H1 (cell line): ENCODE measurements around the gene NUP155. TPM values are rescaled to one million over a fixed set of nuclear protein-coding genes. Genes with fewer than 3 reads are reported as not detected.

Experiments used
- CTCF ChIA-PET: fragments of 300-600 bp; sonication (Branson Sonifier 250); formaldehyde crosslinking; loops from one replicate; lab custom pipeline; 2021; ENCODE audit not compliant: partially characterized antibody; lab: Charles Lee
- POLR2A ChIA-PET: fragments of 300-600 bp; sonication (Branson Sonifier 250); formaldehyde crosslinking; loops from one replicate; lab custom pipeline; 2021; ENCODE audit warnings: inconsistent platforms; ENCODE audit not compliant: partially characterized antibody; lab: Charles Lee
- DNase-seq, 2 experiments: peaks; one replicate each; pipeline versions ENCODE4 v3.0.0 to v3.0.0-alpha.2; 2010 to 2022; ENCODE audit warnings: low spot score in 2 of 2, low read depth in 1 of 2, mixed read lengths in 1 of 2
- FAIRE-seq: peaks from 2 replicates; lab custom pipeline; 2011; peaks lifted over from hg19 to GRCh38; lab: Jason Lieb, UNC
- H2AFZ ChIP-seq: 2 replicates; pipeline ENCODE4 v1.8.1; 2012; ENCODE audit warnings: low read length, inconsistent platforms
- H2AK5ac ChIP-seq: 2 replicates; pipeline ENCODE4 v1.6.1; 2013; ENCODE audit warnings: low read depth, low read length
- H2BK120ac ChIP-seq: replicated peaks from 2 replicates; pipeline ENCODE3; 2013; ENCODE audit warnings: low read depth, low read length, inconsistent platforms
- H2BK12ac ChIP-seq: 2 replicates; pipeline ENCODE4 v1.6.1; 2013; ENCODE audit warnings: low read depth, low read length
- H2BK15ac ChIP-seq: 2 replicates; pipeline ENCODE4 v1.6.1; 2013; ENCODE audit warnings: low read length
- H2BK20ac ChIP-seq: 2 replicates; pipeline ENCODE4 v1.6.1; 2013; ENCODE audit warnings: low read length
- H2BK5ac ChIP-seq: 2 replicates; pipeline ENCODE4 v1.6.1; 2013; ENCODE audit warnings: low read depth, low read length
- H3K14ac ChIP-seq: 2 replicates; pipeline ENCODE4 v1.6.1; 2013; ENCODE audit warnings: inconsistent platforms; ENCODE audit not compliant: insufficient read length
- H3K18ac ChIP-seq: 2 replicates; pipeline ENCODE4 v1.6.1; 2013; ENCODE audit warnings: low read length; ENCODE audit errors: extremely low read depth
- H3K23ac ChIP-seq: 2 replicates; pipeline ENCODE4 v1.6.1; 2013; ENCODE audit warnings: inconsistent platforms; ENCODE audit not compliant: insufficient read length
- H3K23me2 ChIP-seq: 2 replicates; pipeline ENCODE4 v1.6.1; 2013; ENCODE audit warnings: low read depth, low read length
- H3K27ac ChIP-seq: 2 replicates; pipeline ENCODE4 v1.6.1; 2011; ENCODE audit warnings: low read depth, low read length, inconsistent platforms
- H3K27me3 ChIP-seq, 4 experiments: replicated peaks in 1 of 4; 1 replicate in 1 of 4; 2 replicates in 3 of 4; pipeline versions ENCODE4 v1.6.1 to v1.8.1; 2011 to 2013; ENCODE audit warnings: low read length in 3 of 4, mild to moderate bottlenecking in 3 of 4, inconsistent platforms in 2 of 4, mixed read lengths in 2 of 4, moderate library complexity in 1 of 4; ENCODE audit not compliant: control insufficient read depth in 3 of 4, insufficient read depth in 3 of 4; ENCODE audit errors: extremely low read depth in 1 of 4
- H3K36me3 ChIP-seq, 4 experiments: 2 replicates each; pipeline versions ENCODE4 v1.6.1 to v1.8.1; 2011 to 2013; ENCODE audit warnings: mild to moderate bottlenecking in 4 of 4, low read length in 3 of 4, moderate library complexity in 2 of 4, control low read depth in 1 of 4, inconsistent platforms in 1 of 4; ENCODE audit not compliant: insufficient read depth in 4 of 4, control insufficient read depth in 2 of 4
- H3K4ac ChIP-seq: replicated peaks from 2 replicates; pipeline ENCODE3; 2013; ENCODE audit warnings: low read length, low read depth, mixed read lengths, inconsistent platforms; ENCODE audit not compliant: insufficient read length
- H3K4me1 ChIP-seq, 4 experiments: replicated peaks in 1 of 4; 1 replicate in 1 of 4; 2 replicates in 3 of 4; pipeline versions ENCODE4 v1.6.1 to v1.8.1; 2011 to 2013; ENCODE audit warnings: low read length in 3 of 4, inconsistent platforms in 2 of 4, mixed read lengths in 1 of 4; ENCODE audit not compliant: insufficient read depth in 4 of 4, control insufficient read depth in 3 of 4
- H3K4me2 ChIP-seq, 2 experiments: 2 replicates each; pipeline versions ENCODE4 v1.6.1 to v1.8.1; 2011 to 2013; ENCODE audit warnings: low read depth in 2 of 2, low read length in 2 of 2, control low read depth in 1 of 2, inconsistent platforms in 1 of 2, mild to moderate bottlenecking in 1 of 2; ENCODE audit not compliant: insufficient read depth in 1 of 2
- H3K4me3 ChIP-seq, 4 experiments: fragments of 200-600, 300-600 bp in 1 of 4; sonication (generic), shearing (Covaris generic), sonication (Bioruptor Twin) in 1 of 4; 2 replicates each; pipeline versions ENCODE4 v1.5.1 to v1.8.1; 2011 to 2016; ENCODE audit warnings: low read length in 4 of 4, low read depth in 3 of 4, control low read depth in 2 of 4, inconsistent platforms in 2 of 4, mild to moderate bottlenecking in 2 of 4, mixed read lengths in 1 of 4, moderate library complexity in 1 of 4; ENCODE audit not compliant: insufficient read depth in 2 of 4; ENCODE audit errors: extremely low read depth in 1 of 4
- H3K56ac ChIP-seq: replicated peaks from 2 replicates; pipeline ENCODE3; 2013; ENCODE audit warnings: low read depth, mild to moderate bottlenecking, mixed read lengths, low read length, inconsistent platforms; ENCODE audit not compliant: insufficient read length
- H3K79me1 ChIP-seq: 2 replicates; pipeline ENCODE4 v1.6.1; 2013; ENCODE audit warnings: low read depth, low read length, control low read depth
- H3K79me2 ChIP-seq, 2 experiments: 2 replicates each; pipeline versions ENCODE4 v1.6.1 to v1.8.1; 2012 to 2013; ENCODE audit warnings: low read length in 2 of 2, mild to moderate bottlenecking in 2 of 2, inconsistent platforms in 1 of 2; ENCODE audit not compliant: insufficient read depth in 2 of 2, control insufficient read depth in 1 of 2
- H3K9ac ChIP-seq, 4 experiments: replicated peaks in 1 of 4; 1 replicate in 1 of 4; 2 replicates in 3 of 4; pipeline versions ENCODE4 v1.6.1 to v1.8.1; 2011 to 2013; ENCODE audit warnings: low read depth in 3 of 4, low read length in 3 of 4, control low read depth in 2 of 4, mild to moderate bottlenecking in 2 of 4, moderate library complexity in 2 of 4, inconsistent platforms in 1 of 4; ENCODE audit errors: extremely low read depth in 1 of 4
- H3K9me3 ChIP-seq, 2 experiments: 2 replicates each; pipeline versions ENCODE4 v1.6.1 to v1.8.1; 2012 to 2013; ENCODE audit warnings: mild to moderate bottlenecking in 2 of 2, moderate library complexity in 2 of 2, control low read depth in 1 of 2, inconsistent platforms in 1 of 2, low read depth in 1 of 2, low read length in 1 of 2, mixed read lengths in 1 of 2; ENCODE audit not compliant: insufficient read depth in 2 of 2
- H4K20me1 ChIP-seq, 2 experiments: replicated peaks in 1 of 2; 2 replicates each; pipeline versions ENCODE3 to v1.8.1; 2011 to 2013; ENCODE audit warnings: inconsistent platforms in 2 of 2, low read length in 2 of 2, mild to moderate bottlenecking in 1 of 2; ENCODE audit not compliant: insufficient read depth in 2 of 2, control insufficient read depth in 1 of 2
- H4K5ac ChIP-seq: 2 replicates; pipeline ENCODE4 v1.6.1; 2013; ENCODE audit warnings: low read length, low read depth, mixed read lengths, inconsistent platforms; ENCODE audit not compliant: insufficient read length
- H4K8ac ChIP-seq: 2 replicates; pipeline ENCODE4 v1.8.0; 2013; ENCODE audit warnings: mild to moderate bottlenecking, moderate library complexity, low read length, inconsistent platforms; ENCODE audit not compliant: insufficient read depth; ENCODE audit errors: extremely low read depth
- H4K91ac ChIP-seq: replicated peaks from 2 replicates; pipeline ENCODE3; 2013; ENCODE audit warnings: low read length, mixed read lengths, inconsistent platforms; ENCODE audit not compliant: insufficient read length
- EGR1 ChIP-seq: IDR thresholded peaks from 2 replicates; pipeline ENCODE4 v1.6.1; 2011; ENCODE audit warnings: low read depth, low read length, borderline replicate concordance
- KDM5A ChIP-seq: fragments of 200-600 bp; IDR thresholded peaks from 2 replicates; pipeline ENCODE4 v1.7.1; 2012; ENCODE audit warnings: mild to moderate bottlenecking, low read length, inconsistent platforms, mixed read lengths
- NRF1 ChIP-seq: IDR thresholded peaks from 2 replicates; pipeline ENCODE4 v1.6.1; 2011; ENCODE audit warnings: mild to moderate bottlenecking, low read depth, low read length, improper control_type of control experiment
- PHF8 ChIP-seq: fragments of 200-600 bp; sonication (generic); conservative IDR thresholded peaks from 2 replicates; pipeline ENCODE4 v1.7.1; 2012; ENCODE audit warnings: low read depth, mild to moderate bottlenecking, inconsistent platforms, low read length, moderate library complexity
- POU5F1 ChIP-seq: IDR thresholded peaks from 2 replicates; pipeline ENCODE4 v1.6.1; 2011; ENCODE audit warnings: low read depth, mild to moderate bottlenecking, low read length, moderate library complexity
- RBBP5 ChIP-seq: IDR thresholded peaks from 2 replicates; pipeline ENCODE4 v1.7.1; 2012; ENCODE audit warnings: low read depth, mild to moderate bottlenecking, inconsistent platforms, low read length, moderate library complexity, borderline replicate concordance
- SRF ChIP-seq: IDR thresholded peaks from 2 replicates; pipeline ENCODE4 v1.6.1; 2011; ENCODE audit warnings: mild to moderate bottlenecking, low read depth, low read length, moderate library complexity
- WGBS, 2 experiments: shearing (Covaris generic) in 1 of 2; methylation state at CpG; one replicate each; pipeline versions ENCODE4 v1.1.6 to v1.1.7; 2013 to 2015; ENCODE audit warnings: low lambda C conversion rate in 2 of 2, mixed read lengths in 2 of 2, inconsistent platforms in 1 of 2, low coverage in 1 of 2, missing lambda C conversion rate in 1 of 2; ENCODE audit not compliant: insufficient replicate concordance in 2 of 2, insufficient coverage in 1 of 2, insufficient read length in 1 of 2; ENCODE audit errors: extremely low coverage in 1 of 2, missing lambda C conversion rate in 1 of 2; 5-methylcytosine and 5-hydroxymethylcytosine counted together
- polyA plus RNA-seq, 7 experiments: library from polyadenylated mRNA; depleted of rRNA in 3 of 7; stranded (reverse) in 5 of 7; unstranded in 2 of 7; fragments of >200 nt in 5 of 7; fragments of 200-250 nt in 2 of 7; gene quantifications; 1 replicate in 5 of 7; 2 replicates in 1 of 7; 4 replicates in 1 of 7; pipeline versions ENCODE4 v1.2.1 to v1.2.3, GENCODE V29; 2011 to 2013; ENCODE audit warnings: missing spikeins in 2 of 7, mixed read lengths in 2 of 7
- total RNA-seq: library from RNA; stranded (reverse); fragmentation: NEBNext Ultra II Directional; extraction: Animal tissue kit (Norgen Biotek cat#: 25700); gene quantifications from 2 replicates; pipeline ENCODE4 v1.2.1, GENCODE V29; 2021
- TF ChIP-seq, protein P1 (sequence below): IDR thresholded peaks from 2 replicates; pipeline ENCODE4 v1.6.1; 2011; ENCODE audit warnings: low read length, improper control_type of control experiment
- TF ChIP-seq, protein P2 (sequence below): IDR thresholded peaks from 2 replicates; pipeline ENCODE4 v1.6.1; 2012; ENCODE audit warnings: inconsistent platforms
- TF ChIP-seq, protein P3 (sequence below): IDR thresholded peaks from 2 replicates; pipeline ENCODE4 v1.6.1; 2012; ENCODE audit warnings: inconsistent platforms

The NUP155 gene
- total and polyA plus RNA-seq, 2 of the 8 experiments (the other 6 are each of a cell fraction or from before 2014, with no cell fraction given), result 27.1 to 91.6 TPM

DNA sequence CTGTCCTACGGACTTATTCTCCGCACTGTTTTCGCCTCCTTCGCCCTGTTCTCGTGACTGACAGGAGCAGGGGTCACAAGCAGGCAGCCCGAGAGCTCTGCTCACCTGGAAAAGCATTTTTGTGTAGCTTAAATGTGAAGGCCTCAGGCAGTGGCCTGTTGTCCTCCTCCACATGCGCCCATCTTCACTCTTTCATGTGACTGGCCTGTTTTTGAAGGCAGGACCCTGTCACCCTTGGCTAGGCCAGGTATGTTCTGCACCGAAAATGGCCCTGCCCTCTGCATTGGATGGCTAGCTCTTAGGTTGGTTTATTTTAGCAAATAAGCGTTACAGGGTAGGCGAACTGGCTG is 121.1 kb downstream of the NUP155 start:
- Histone ChIP-seq H3K18ac (peak overlapping the region; percentile 62), H2BK5ac (no peak overlapping the region), H2BK15ac (0 out of 2 replicates have a peak overlapping the region, but pooled peaks have one; percentile 9), H4K91ac (no peak overlapping the region), H3K4me2 (peak overlapping the region; percentile 73 to 92), H2BK12ac (0 out of 2 replicates have a peak overlapping the region, but pooled peaks have one; percentile 4), H3K4ac (no peak overlapping the region), H4K20me1 (peaks cover 0 to 2% of the 10 kb centered on the region in 2 experiments), H3K27ac (no peak overlapping the region), H4K8ac (peak overlapping the region; percentile 72; the same call in 1 of the 2 replicates), H2AK5ac (no peak overlapping the region), H3K79me2 (no peaks in the 10 kb centered on the region), H3K4me1 (peaks cover 0 to 6% (median 5%) of the 10 kb centered on the region in 4 experiments; a peak in 3 of 7 replicates), H3K36me3 (no peaks in the 10 kb centered on the region), H2AFZ (peak overlapping the region; percentile 78), H2BK120ac (no peak overlapping the region), H3K9ac (peak overlapping the region in 3 of 4 experiments; percentile 47 to 74 (median 52); a peak in 5 of 7 replicates), H3K23ac (no peak overlapping the region), H4K5ac (peak overlapping the region; percentile 38), H3K23me2 (peaks cover 5% of the 10 kb centered on the region), H3K79me1 (no peaks in the 10 kb centered on the region), H3K56ac (no peak overlapping the region), H3K9me3 (no peaks in the 10 kb centered on the region), H2BK20ac (no peak overlapping the region), H3K4me3 (peak overlapping the region; percentile 41 to 73 (median 62)), H3K27me3 (no peaks in the 10 kb centered on the region), H3K14ac (no peak overlapping the region)
- no peak for FAIRE-seq
- 54% methylated on average over 10 of the region's 10 CpGs; no CpG with 5 or more reads in 1 of the 2 experiments for WGBS, 2 experiments
- ChIA-PET POLR2A (interaction anchor here (0.9 to 2.7 kb wide), 5 partner anchors 12 to 40 kb away, joined by 3 to 7 read pairs (median 3); no protein-coding TSS in a partner anchor), CTCF (interaction anchor here (0.7 to 1.0 kb wide), 2 partner anchors 22 to 121 kb away, joined by 3 read pairs; partner anchors contain the start of gene NUP155)
- TF ChIP-seq KDM5A (no peak), EGR1 (no peak), NRF1 (no peak), PHF8 (no peak), RBBP5 (no peak), POU5F1 (no peak), SRF (no peak)
- TF ChIP-seq, protein P1, sequence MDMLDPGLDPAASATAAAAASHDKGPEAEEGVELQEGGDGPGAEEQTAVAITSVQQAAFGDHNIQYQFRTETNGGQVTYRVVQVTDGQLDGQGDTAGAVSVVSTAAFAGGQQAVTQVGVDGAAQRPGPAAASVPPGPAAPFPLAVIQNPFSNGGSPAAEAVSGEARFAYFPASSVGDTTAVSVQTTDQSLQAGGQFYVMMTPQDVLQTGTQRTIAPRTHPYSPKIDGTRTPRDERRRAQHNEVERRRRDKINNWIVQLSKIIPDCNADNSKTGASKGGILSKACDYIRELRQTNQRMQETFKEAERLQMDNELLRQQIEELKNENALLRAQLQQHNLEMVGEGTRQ, result no peak
- TF ChIP-seq, protein P2, sequence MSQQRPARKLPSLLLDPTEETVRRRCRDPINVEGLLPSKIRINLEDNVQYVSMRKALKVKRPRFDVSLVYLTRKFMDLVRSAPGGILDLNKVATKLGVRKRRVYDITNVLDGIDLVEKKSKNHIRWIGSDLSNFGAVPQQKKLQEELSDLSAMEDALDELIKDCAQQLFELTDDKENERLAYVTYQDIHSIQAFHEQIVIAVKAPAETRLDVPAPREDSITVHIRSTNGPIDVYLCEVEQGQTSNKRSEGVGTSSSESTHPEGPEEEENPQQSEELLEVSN, result peak; percentile 85
- TF ChIP-seq, protein P3, sequence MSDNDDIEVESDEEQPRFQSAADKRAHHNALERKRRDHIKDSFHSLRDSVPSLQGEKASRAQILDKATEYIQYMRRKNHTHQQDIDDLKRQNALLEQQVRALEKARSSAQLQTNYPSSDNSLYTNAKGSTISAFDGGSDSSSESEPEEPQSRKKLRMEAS, result peak; percentile 83
- DNase-seq, result no peak
